ENCODE measurements around the gene UBE2R2. TPM values are rescaled to one million over a fixed set of nuclear protein-coding genes. Genes with fewer than 3 reads are reported as not detected.

UBE2R2 gene
- total RNA-seq, 1 experiment from 2014 or later: 28.2 TPM

Other genes starting within 250 kb of the UBE2R2 start
- gene PRSS3, start 21.6 kb upstream of the UBE2R2 start, total RNA-seq (2014; rRNA removed; shearing (Covaris generic)): not detected in 2 replicates
- 20.8 and 24.8 TPM in 2 replicates for gene UBAP2, start 231.7 kb downstream of the UBE2R2 start, total RNA-seq (2014; rRNA removed; shearing (Covaris generic))